ENCODE data around the gene HOXC9. TPM values are rescaled to one million over a fixed set of nuclear protein-coding genes. Genes with fewer than 3 reads are reported as not detected.
A peak's percentile ranks its signal among the peaks of the same experiment; 100 is the strongest.

The HOXC9 gene
- total RNA-seq, 4 donors from 2014 or later: 1.5 to 7.8 (median 1.7) TPM; not detected in 1

- Histone ChIP-seq H3K27ac (peak overlapping the region in 1 of 2 donors; percentile 27), H3K27me3 (peaks cover 12 to 88% of the 10 kb centered on the region in 2 donors), H3K36me3 (no peaks in the 10 kb centered on the region), H3K4me3 (peak overlapping the region in 1 of 2 donors; percentile 39), H3K4me1 (peaks cover 0 to 17% of the 10 kb centered on the region in 2 donors), H3K9me3 (no peaks in the 10 kb centered on the region)
- no peak for TF ChIP-seq POLR2A (IDR thresholded peaks at IDR 0.05)
- peak in 1 of 4 experiments; percentile 3 for TF ChIP-seq CTCF (IDR thresholded peaks at IDR 0.05)
- intact Hi-C loops (cut with DNase I; ENCODE audit: low total_unique reads): no loop called here
- DNase-seq: no peak
Observed at GRCh38 chr12:53985994-53986685, 13.8 kb upstream of the HOXC9 start.

- H3K27me3 ChIP-seq: peaks cover 15 to 94% of the 10 kb centered on the region in 2 donors
- no peaks in the 10 kb centered on the region for H3K36me3 ChIP-seq
- no peaks in the 10 kb centered on the region for H3K9me3 ChIP-seq
- TF ChIP-seq POLR2A (IDR thresholded peaks at IDR 0.05) (no peak), CTCF (IDR thresholded peaks at IDR 0.05) (no peak)
- intact Hi-C loops (cut with DNase I; ENCODE audit: low total_unique reads): no loop called here
- peak overlapping the region in 1 of 2 donors; percentile 39 for H3K4me3 ChIP-seq
- H3K27ac ChIP-seq: no peak overlapping the region
- DNase-seq: no peak
- peaks cover 0 to 17% of the 10 kb centered on the region in 2 donors for H3K4me1 ChIP-seq
Observed at GRCh38 chr12:53986686-53987483, 13.1 kb upstream of the HOXC9 start.

GRCh38 chr12:53987787-53988230 lies 12.2 kb upstream of the HOXC9 start:
- no peak for TF ChIP-seq CTCF (IDR thresholded peaks at IDR 0.05)
- no peak for TF ChIP-seq POLR2A (IDR thresholded peaks at IDR 0.05)
- Histone ChIP-seq H3K9me3 (no peaks in the 10 kb centered on the region), H3K27me3 (peaks cover 16 to 95% of the 10 kb centered on the region in 2 donors), H3K4me3 (no peak overlapping the region), H3K4me1 (peaks cover 0 to 17% of the 10 kb centered on the region in 2 donors), H3K36me3 (no peaks in the 10 kb centered on the region), H3K27ac (no peak overlapping the region)
- intact Hi-C loops (cut with DNase I; ENCODE audit: low total_unique reads): no loop called here
- no peak for DNase-seq

DNA sequence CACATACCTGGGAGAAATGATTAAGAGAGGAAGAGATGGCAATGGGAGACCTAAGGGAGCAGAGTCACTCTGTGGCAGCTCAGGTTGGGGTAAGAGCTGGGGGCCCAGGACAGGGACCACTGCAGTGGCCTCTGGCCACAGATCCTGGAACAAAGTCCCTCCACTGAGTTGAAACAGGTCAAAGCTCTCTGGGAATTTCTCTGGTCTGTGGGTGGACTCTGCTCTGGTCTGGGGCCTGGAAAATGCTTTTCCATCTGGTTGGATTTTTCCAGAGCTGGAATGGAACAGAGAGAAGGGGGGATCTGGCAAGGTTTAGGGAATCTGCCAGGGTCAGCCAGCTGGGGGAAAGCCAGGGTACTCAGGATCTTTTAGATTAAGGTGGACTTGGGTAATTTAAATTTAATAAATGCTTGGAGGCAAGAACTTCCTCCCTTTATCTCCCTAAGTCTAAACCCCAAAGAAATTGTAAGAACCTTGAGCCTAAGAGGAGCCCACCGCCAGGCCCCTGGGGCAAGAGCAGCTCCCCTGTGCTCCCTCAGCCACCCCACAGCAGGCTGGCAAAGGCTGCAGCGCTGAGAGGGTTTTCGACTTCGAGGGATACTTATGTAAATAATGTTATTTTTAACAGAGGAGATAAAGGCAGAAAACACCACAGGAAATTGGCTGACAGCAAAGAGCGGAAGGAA lies 11.3 kb upstream of the HOXC9 start:
- peaks cover 18 to 96% of the 10 kb centered on the region in 2 donors for H3K27me3 ChIP-seq

More for the DNA sequence above, 11.3 kb upstream of the HOXC9 start:
- Histone ChIP-seq H3K9me3 (no peaks in the 10 kb centered on the region), H3K36me3 (no peaks in the 10 kb centered on the region), H3K4me3 (no peak overlapping the region), H3K27ac (no peak overlapping the region), H3K4me1 (peaks cover 0 to 17% of the 10 kb centered on the region in 2 donors)
- intact Hi-C loops (cut with DNase I; ENCODE audit: low total_unique reads): no loop called here
- no peak for DNase-seq
- TF ChIP-seq POLR2A (IDR thresholded peaks at IDR 0.05): no peak
- TF ChIP-seq CTCF (IDR thresholded peaks at IDR 0.05): no peak
